Measurements from ENCODE around the gene ICAM4. TPM values are rescaled to one million over a fixed set of nuclear protein-coding genes. Genes with fewer than 3 reads are reported as not detected.

The ICAM4 gene
- total and polyA plus RNA-seq, 2 of the 13 experiments (the other 11 are each of a cell fraction or from before 2014, with no cell fraction given) = 2.9 to 4.0 TPM

GRCh38 chr19:10238172-10238783 lies 48.5 kb upstream of the ICAM4 start (continued):
- TF ChIP-seq PAXIP1 (CRISPR knock-in tag; conservative IDR thresholded peaks at IDR 0.05) (peak; percentile 64), ZNF800 (CRISPR knock-in tag; IDR thresholded peaks at IDR 0.05) (no peak), ZNF264 (CRISPR knock-in tag; IDR thresholded peaks at IDR 0.05) (0 out of 2 replicates have a peak, but pooled peaks have one; percentile 32), FOSL2 (CRISPR knock-in tag; IDR thresholded peaks at IDR 0.05) (peak; percentile 80), ZNF720 (CRISPR knock-in tag; IDR thresholded peaks at IDR 0.05) (no peak), GATA4 (IDR thresholded peaks at IDR 0.05; ENCODE audit: borderline replicate concordance, low read depth) (no peak), JUN (CRISPR knock-in tag; IDR thresholded peaks at IDR 0.05) (peak; percentile 60; the same call in 1 of the 2 replicates), RNF2 (conservative IDR thresholded peaks at IDR 0.05; ENCODE audit: low read depth) (no peak), ZFY (CRISPR knock-in tag; IDR thresholded peaks at IDR 0.05) (no peak), ZNF501 (CRISPR knock-in tag; IDR thresholded peaks at IDR 0.05) (0 out of 2 replicates have a peak, but pooled peaks have one; percentile 11), KDM2A (CRISPR knock-in tag; IDR thresholded peaks at IDR 0.05; ENCODE audit: borderline replicate concordance, low read depth) (no peak), FOXJ3 (CRISPR knock-in tag; IDR thresholded peaks at IDR 0.05; ENCODE audit: borderline replicate concordance) (no peak), ATF3 (CRISPR knock-in tag; IDR thresholded peaks at IDR 0.05) (no peak), HNRNPL (IDR thresholded peaks at IDR 0.05; ENCODE audit: low read depth, low read length) (no peak), THAP7 (CRISPR knock-in tag; IDR thresholded peaks at IDR 0.05) (no peak), ZNF296 (CRISPR knock-in tag; conservative IDR thresholded peaks at IDR 0.05) (no peak), SCMH1 (CRISPR knock-in tag; IDR thresholded peaks at IDR 0.05; ENCODE audit: borderline replicate concordance) (no peak), ARID4A (CRISPR knock-in tag; IDR thresholded peaks at IDR 0.05; ENCODE audit: borderline replicate concordance) (peak; percentile 43; the same call in 1 of the 2 replicates), ERF (CRISPR knock-in tag; IDR thresholded peaks at IDR 0.05) (no peak; the same call in 1 of the 2 replicates)
